B cell (primary cell): ENCODE results near the gene HMOX1. TPM values are rescaled to one million over a fixed set of nuclear protein-coding genes. Genes with fewer than 3 reads are reported as not detected.

Experiments
- ATAC-seq: fragments of 200-7000 bp; cut with Tn5 transposase; one replicate; pipeline ENCODE4 v1.10.0; 2021; ENCODE audit warnings: low read depth, mild to moderate bottlenecking, moderate number of reproducible peaks, moderate library complexity
- CTCF ChIA-PET: fragments of 350-600 bp; sonication (Branson Sonifier 250); formaldehyde crosslinking; loops from one replicate; lab custom pipeline; 2021; ENCODE audit warnings: antibody characterized with exemption, inconsistent platforms; lab: Charles Lee
- POLR2A ChIA-PET: fragments of 350-600 bp; sonication (Branson Sonifier 250); formaldehyde crosslinking; loops from one replicate; lab custom pipeline; 2021; ENCODE audit warnings: antibody characterized with exemption; lab: Charles Lee
- DNase-seq: peaks from one replicate; pipeline ENCODE4 v3.0.0; 2013
- H2AFZ ChIP-seq: 2 replicates; pipeline ENCODE4 v1.6.1; 2012; ENCODE audit warnings: mild to moderate bottlenecking, low read depth, low read length; ENCODE audit not compliant: insufficient read depth, poor library complexity, severe bottlenecking
- H3K27ac ChIP-seq, 2 donors: 1 replicate in 1 of 2; 2 replicates in 1 of 2; pipeline ENCODE4 v1.5.1; 2012 to 2013; ENCODE audit warnings: low read length in 2 of 2, mild to moderate bottlenecking in 2 of 2, moderate library complexity in 1 of 2
- H3K27me3 ChIP-seq, 4 experiments: fragments of 200-600 bp in 1 of 4; sonication (generic) in 1 of 4; replicated peaks in 1 of 4; 1 replicate in 2 of 4; 2 replicates in 2 of 4; pipeline versions ENCODE4 v1.6.1 to v1.7.0; 2013 to 2016; ENCODE audit warnings: low read length in 3 of 4, mild to moderate bottlenecking in 2 of 4, mixed read lengths in 1 of 4, moderate library complexity in 1 of 4; ENCODE audit not compliant: insufficient read depth in 4 of 4, control insufficient read depth in 3 of 4; ENCODE audit errors: control extremely low read depth in 1 of 4
- H3K36me3 ChIP-seq, 2 experiments: replicated peaks in 1 of 2; 1 replicate in 1 of 2; 2 replicates in 1 of 2; pipeline versions ENCODE4 v1.6.1 to v1.7.1; 2013; ENCODE audit warnings: low read length in 1 of 2; ENCODE audit not compliant: insufficient read depth in 2 of 2, control insufficient read depth in 1 of 2; ENCODE audit errors: control extremely low read depth in 1 of 2, extremely low read depth in 1 of 2
- H3K4me1 ChIP-seq, 2 donors: fragments of 200-600 bp in 1 of 2; sonication (generic) in 1 of 2; 1 replicate in 1 of 2; 2 replicates in 1 of 2; pipeline versions ENCODE4 v1.5.1 to v1.6.1; 2013 to 2017; ENCODE audit warnings: low read length in 2 of 2; ENCODE audit not compliant: control insufficient read depth in 2 of 2, insufficient read depth in 2 of 2
- H3K4me2 ChIP-seq: replicated peaks from 2 replicates; pipeline ENCODE3; 2012; ENCODE audit warnings: mild to moderate bottlenecking, low read depth, low read length; ENCODE audit not compliant: poor library complexity, severe bottlenecking
- H3K4me3 ChIP-seq, 5 experiments: fragments of 200-600 bp in 1 of 5; sonication (generic) in 1 of 5; 1 replicate in 3 of 5; 2 replicates in 2 of 5; pipeline versions ENCODE4 v1.5.1 to v1.7.0; 2011 to 2016; ENCODE audit warnings: low read length in 4 of 5, mild to moderate bottlenecking in 4 of 5, low read depth in 2 of 5, control low read depth in 1 of 5, moderate library complexity in 1 of 5; ENCODE audit not compliant: insufficient read depth in 1 of 5; ENCODE audit errors: control extremely low read depth in 1 of 5, extremely low read depth in 1 of 5
- H3K79me2 ChIP-seq: fragments of 200-600 bp; sonication (generic); one replicate; pipeline ENCODE4 v1.6.0; 2016; ENCODE audit warnings: low read length; ENCODE audit not compliant: control insufficient read depth, insufficient read depth
- H3K9ac ChIP-seq: fragments of 200-600 bp; sonication (generic); 2 replicates; pipeline ENCODE4 v1.6.1; 2017; ENCODE audit warnings: mild to moderate bottlenecking, low read length, moderate library complexity
- H3K9me3 ChIP-seq, 3 donors: one replicate each; pipeline versions ENCODE4 v1.6.1 to v1.7.1; 2013; ENCODE audit warnings: low read length in 2 of 3; ENCODE audit not compliant: control insufficient read depth in 2 of 3, insufficient read depth in 1 of 3; ENCODE audit errors: control extremely low read depth in 1 of 3
- H4K20me1 ChIP-seq: 2 replicates; pipeline ENCODE4 v1.6.0; 2012; ENCODE audit warnings: mild to moderate bottlenecking, low read length; ENCODE audit not compliant: insufficient read depth, control insufficient read depth, poor library complexity, severe bottlenecking
- H3K27ac Mint-ChIP-seq: one replicate; pipeline ENCODE4 v1.8.0; 2021; ENCODE audit warnings: mixed read lengths
- H3K27me3 Mint-ChIP-seq: one replicate; pipeline ENCODE4 v1.8.0; 2021; ENCODE audit warnings: mixed read lengths
- H3K4me1 Mint-ChIP-seq: one replicate; pipeline ENCODE4 v1.8.0; 2021; ENCODE audit warnings: mixed read lengths
- H3K4me3 Mint-ChIP-seq: one replicate; pipeline ENCODE4 v1.8.0; 2021; ENCODE audit warnings: mixed read lengths
- H3K9me3 Mint-ChIP-seq: one replicate; pipeline ENCODE4 v1.8.0; 2022; ENCODE audit warnings: mixed read lengths; ENCODE audit not compliant: insufficient read depth
- EZH2 ChIP-seq: IDR thresholded peaks from 2 replicates; pipeline ENCODE4 v1.6.1; 2012; ENCODE audit warnings: borderline replicate concordance, low read depth, mild to moderate bottlenecking, moderate library complexity, low read length; ENCODE audit not compliant: insufficient read depth, poor library complexity, severe bottlenecking
- WGBS: methylation state at CpG from one replicate; pipeline ENCODE4 v1.1.5; 2013; ENCODE audit warnings: missing lambda C conversion rate; ENCODE audit not compliant: insufficient coverage; 5-methylcytosine and 5-hydroxymethylcytosine counted together
- intact Hi-C: fragments of 100-400 bp; cut with micrococcal nuclease; formaldehyde crosslinking; loops from one replicate; pipeline ENCODE4 v1.10.0; 2022
- polyA plus RNA-seq: library from polyadenylated mRNA; depleted of rRNA; stranded (reverse); fragments of >200 nt; gene quantifications from 2 replicates; pipeline ENCODE4 v1.2.3, GENCODE V29; 2012
- total RNA-seq, 2 donors: library from RNA; stranded (reverse); fragments of 120-200 nt in 1 of 2; gene quantifications; 1 replicate in 1 of 2; 2 replicates in 1 of 2; pipeline versions ENCODE4 v1.2.3 to v1.2.4, GENCODE V29; 2013 to 2022
- TF ChIP-seq, protein P1 (sequence below): fragments of 200-600 bp; IDR thresholded peaks from one replicate; pipeline ENCODE4 v1.8.0; 2022; ENCODE audit warnings: antibody characterized with exemption, mild to moderate bottlenecking

Gene HMOX1
- total and polyA plus RNA-seq, 2 donors (not counting 1 experiment from before 2014, with no cell fraction given) = 9.4 to 21.9 TPM

GRCh38 chr22:35393116-35394010 is 12.5 kb downstream of the HMOX1 start:
- Mint-ChIP-seq H3K27me3 (no peaks in the 10 kb centered on the region), H3K4me1 (peaks cover 38% of the 10 kb centered on the region), H3K4me3 (peak overlapping the region; percentile 6), H3K27ac (peak overlapping the region; percentile 78), H3K9me3 (no peaks in the 10 kb centered on the region)
- ATAC-seq = no peak
- no peaks in the 10 kb centered on the region for H4K20me1 ChIP-seq
- POLR2A ChIA-PET = interaction anchor here (0.6 to 2.5 kb wide), 9 partner anchors 9 to 190 kb away, joined by 3 to 19 read pairs (median 7); partner anchors contain the start of gene HMOX1
- DNase-seq = no peak
- TF ChIP-seq EZH2 = no peak
- TF ChIP-seq, protein P1, sequence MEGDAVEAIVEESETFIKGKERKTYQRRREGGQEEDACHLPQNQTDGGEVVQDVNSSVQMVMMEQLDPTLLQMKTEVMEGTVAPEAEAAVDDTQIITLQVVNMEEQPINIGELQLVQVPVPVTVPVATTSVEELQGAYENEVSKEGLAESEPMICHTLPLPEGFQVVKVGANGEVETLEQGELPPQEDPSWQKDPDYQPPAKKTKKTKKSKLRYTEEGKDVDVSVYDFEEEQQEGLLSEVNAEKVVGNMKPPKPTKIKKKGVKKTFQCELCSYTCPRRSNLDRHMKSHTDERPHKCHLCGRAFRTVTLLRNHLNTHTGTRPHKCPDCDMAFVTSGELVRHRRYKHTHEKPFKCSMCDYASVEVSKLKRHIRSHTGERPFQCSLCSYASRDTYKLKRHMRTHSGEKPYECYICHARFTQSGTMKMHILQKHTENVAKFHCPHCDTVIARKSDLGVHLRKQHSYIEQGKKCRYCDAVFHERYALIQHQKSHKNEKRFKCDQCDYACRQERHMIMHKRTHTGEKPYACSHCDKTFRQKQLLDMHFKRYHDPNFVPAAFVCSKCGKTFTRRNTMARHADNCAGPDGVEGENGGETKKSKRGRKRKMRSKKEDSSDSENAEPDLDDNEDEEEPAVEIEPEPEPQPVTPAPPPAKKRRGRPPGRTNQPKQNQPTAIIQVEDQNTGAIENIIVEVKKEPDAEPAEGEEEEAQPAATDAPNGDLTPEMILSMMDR = no peak
- H3K9me3 ChIP-seq = no peaks in the 10 kb centered on the region
- H3K4me2 ChIP-seq = no peak overlapping the region
- 90% methylated on average over 14 of the region's 16 CpGs for WGBS
- no peak overlapping the region for H2AFZ ChIP-seq
- peaks cover 0 to 7% of the 10 kb centered on the region in 2 experiments for H3K36me3 ChIP-seq
- no peaks in the 10 kb centered on the region for H3K27me3 ChIP-seq
- intact Hi-C loops = no loop called here
- H3K79me2 ChIP-seq = no peaks in the 10 kb centered on the region
- H3K27ac ChIP-seq = no peak overlapping the region
- H3K9ac ChIP-seq = no peak overlapping the region
- CTCF ChIA-PET = interaction anchor here (0.7 to 3.9 kb wide), 6 partner anchors 16 to 42 kb away, joined by 3 to 13 read pairs (median 6); no protein-coding TSS in a partner anchor
- H3K4me3 ChIP-seq = no peak overlapping the region
- peaks cover 25 to 42% of the 10 kb centered on the region in 2 donors for H3K4me1 ChIP-seq

DNA sequence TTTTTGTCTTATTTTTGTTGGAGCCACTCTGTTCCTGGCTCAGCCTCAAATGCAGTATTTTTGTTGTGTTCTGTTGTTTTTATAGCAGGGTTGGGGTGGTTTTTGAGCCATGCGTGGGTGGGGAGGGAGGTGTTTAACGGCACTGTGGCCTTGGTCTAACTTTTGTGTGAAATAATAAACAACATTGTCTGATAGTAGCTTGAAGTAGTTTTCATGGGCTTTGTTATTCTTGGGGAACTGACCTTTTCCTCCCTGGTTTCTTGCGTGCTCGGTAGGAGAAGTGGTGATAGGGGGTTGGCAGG is 13.1 kb downstream of the HMOX1 start:
- no peak for TF ChIP-seq EZH2
- TF ChIP-seq, protein P1 = no peak
- H3K27me3 Mint-ChIP-seq = no peaks in the 10 kb centered on the region
- ATAC-seq (no peak), DNase-seq (no peak)
- peaks cover 40% of the 10 kb centered on the region for H3K4me1 Mint-ChIP-seq
- H3K36me3 ChIP-seq = peaks cover 0 to 7% of the 10 kb centered on the region in 2 experiments
- peaks cover 26 to 48% of the 10 kb centered on the region in 2 donors for H3K4me1 ChIP-seq
- H3K9me3 Mint-ChIP-seq = no peaks in the 10 kb centered on the region
- no peak overlapping the region for H3K9ac ChIP-seq
- no peaks in the 10 kb centered on the region for H3K79me2 ChIP-seq
- no peak overlapping the region for H2AFZ ChIP-seq
- 68% methylated on average over 2 of the region's 4 CpGs for WGBS
- no peak overlapping the region for H3K4me3 ChIP-seq
- peak overlapping the region; percentile 6 for H3K4me3 Mint-ChIP-seq
- POLR2A ChIA-PET = interaction anchor here (0.6 to 1.4 kb wide), 3 partner anchors 41 to 189 kb away, joined by 3 to 7 read pairs (median 7); no protein-coding TSS in a partner anchor
- H3K27ac Mint-ChIP-seq = peak overlapping the region; percentile 78
- no peaks in the 10 kb centered on the region for H3K27me3 ChIP-seq
- H3K27ac ChIP-seq = no peak overlapping the region
- CTCF ChIA-PET = interaction anchor here (0.7 to 3.9 kb wide), 2 partner anchors 42 to 43 kb away, joined by 3 to 13 read pairs; no protein-coding TSS in a partner anchor
- no peaks in the 10 kb centered on the region for H3K9me3 ChIP-seq
- H4K20me1 ChIP-seq = no peaks in the 10 kb centered on the region
- no peak overlapping the region for H3K4me2 ChIP-seq
- intact Hi-C loops = no loop called here
